HUES48 (cell line): ENCODE results near the gene HS3ST4.

Source experiments
- H3K27ac ChIP-seq: one replicate; pipeline ENCODE4 v1.7.0; 2013; ENCODE audit warnings: low read depth, low read length, inconsistent platforms
- H3K27me3 ChIP-seq: 2 replicates; pipeline ENCODE4 v1.6.1; 2013; ENCODE audit warnings: mild to moderate bottlenecking, low read length; ENCODE audit not compliant: control insufficient read depth, insufficient read depth
- H3K36me3 ChIP-seq: 2 replicates; pipeline ENCODE4 v1.6.1; 2013; ENCODE audit warnings: low read length; ENCODE audit not compliant: control insufficient read depth, insufficient read depth
- H3K4me1 ChIP-seq: 2 replicates; pipeline ENCODE4 v1.6.1; 2013; ENCODE audit warnings: mild to moderate bottlenecking, low read length; ENCODE audit not compliant: control insufficient read depth, insufficient read depth
- H3K4me3 ChIP-seq: 2 replicates; pipeline ENCODE4 v1.5.1; 2013; ENCODE audit warnings: mild to moderate bottlenecking, low read depth, low read length
- H3K9ac ChIP-seq: 2 replicates; pipeline ENCODE4 v1.6.1; 2013; ENCODE audit warnings: mild to moderate bottlenecking, low read depth, low read length, moderate library complexity
- H3K9me3 ChIP-seq: 2 replicates; pipeline ENCODE4 v1.6.1; 2013; ENCODE audit warnings: low read length; ENCODE audit not compliant: control insufficient read depth, insufficient read depth

HS3ST4 gene

DNA sequence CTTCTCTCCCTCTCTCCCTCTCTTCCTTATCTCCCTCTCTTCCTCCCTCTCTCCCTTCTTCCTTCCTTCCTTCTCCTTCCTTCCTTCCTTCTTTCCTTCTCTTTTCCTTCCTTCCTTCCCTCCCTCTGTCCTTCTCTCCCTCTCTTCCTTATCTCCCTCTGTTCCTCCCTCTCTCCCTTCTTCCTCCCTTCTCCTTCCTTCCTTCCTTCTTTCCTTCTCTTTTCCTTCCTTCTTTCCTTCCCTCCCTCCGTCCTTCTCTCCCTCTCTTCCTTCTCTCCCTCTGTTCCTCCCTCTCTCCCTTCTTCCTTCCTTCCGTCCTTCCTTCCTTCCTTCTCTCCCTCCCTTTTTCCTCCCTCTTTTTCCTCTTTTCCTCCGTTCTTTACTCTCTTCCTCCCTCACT, 38.6 kb downstream of the HS3ST4 start:
- no peaks in the 10 kb centered on the region for H3K9me3 ChIP-seq
- 0 out of 2 replicates have a peak, but pooled peaks cover 3% of the 10 kb centered on the region for H3K4me1 ChIP-seq
- no peak overlapping the region for H3K27ac ChIP-seq
- no peaks in the 10 kb centered on the region for H3K27me3 ChIP-seq
- no peak overlapping the region for H3K4me3 ChIP-seq
- H3K9ac ChIP-seq = no peak overlapping the region
- H3K36me3 ChIP-seq = no peaks in the 10 kb centered on the region

DNA sequence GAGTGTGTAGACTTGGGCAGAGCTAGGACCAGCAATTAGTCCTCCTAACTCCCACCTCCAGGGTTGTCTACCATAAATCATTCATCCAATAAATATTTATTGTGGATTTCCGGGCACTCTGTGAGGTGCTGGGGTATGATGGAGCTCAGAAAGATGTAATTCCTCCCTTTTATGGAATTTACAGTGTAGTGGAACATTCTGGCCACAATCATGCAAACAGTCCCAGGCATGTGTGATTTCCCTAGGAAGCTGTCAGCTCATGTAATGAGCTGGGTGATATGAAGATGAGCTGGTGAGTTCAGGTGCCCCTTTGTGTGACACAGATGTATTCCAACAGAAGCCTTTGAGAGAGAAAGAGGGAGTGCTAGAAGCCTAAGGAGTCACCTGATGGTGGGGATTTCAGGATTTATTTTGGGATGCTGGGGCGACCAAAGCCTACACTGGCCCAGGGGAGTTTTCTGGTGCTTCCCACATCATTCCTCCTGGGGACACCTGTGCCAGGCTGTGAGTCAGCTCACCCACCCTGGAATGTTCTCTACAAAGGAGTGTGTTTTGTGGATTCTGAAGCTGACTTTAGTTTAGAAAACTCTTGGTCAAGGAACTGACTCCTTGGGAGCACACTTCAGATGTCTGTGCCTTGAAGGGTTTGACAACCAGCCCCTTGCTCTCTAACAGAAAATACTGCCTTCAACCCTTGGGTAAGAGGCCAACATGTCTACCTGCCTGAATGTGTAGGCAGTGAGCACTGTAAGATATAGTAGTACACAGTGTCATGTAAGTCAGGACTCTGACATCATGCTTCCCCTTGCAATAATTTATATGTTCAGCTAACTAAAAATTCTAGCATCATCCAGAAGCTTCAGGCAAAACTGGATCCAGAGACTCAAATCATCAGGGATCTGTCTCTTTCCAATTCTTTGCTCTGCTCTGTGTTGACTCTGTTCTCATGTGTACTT, 42.9 kb downstream of the HS3ST4 start:
- no peaks in the 10 kb centered on the region for H3K4me1 ChIP-seq
- H3K4me3 ChIP-seq = no peak overlapping the region
- no peaks in the 10 kb centered on the region for H3K36me3 ChIP-seq
- H3K27ac ChIP-seq = no peak overlapping the region
- no peak overlapping the region for H3K9ac ChIP-seq
- H3K27me3 ChIP-seq = no peaks in the 10 kb centered on the region
- no peaks in the 10 kb centered on the region for H3K9me3 ChIP-seq

DNA sequence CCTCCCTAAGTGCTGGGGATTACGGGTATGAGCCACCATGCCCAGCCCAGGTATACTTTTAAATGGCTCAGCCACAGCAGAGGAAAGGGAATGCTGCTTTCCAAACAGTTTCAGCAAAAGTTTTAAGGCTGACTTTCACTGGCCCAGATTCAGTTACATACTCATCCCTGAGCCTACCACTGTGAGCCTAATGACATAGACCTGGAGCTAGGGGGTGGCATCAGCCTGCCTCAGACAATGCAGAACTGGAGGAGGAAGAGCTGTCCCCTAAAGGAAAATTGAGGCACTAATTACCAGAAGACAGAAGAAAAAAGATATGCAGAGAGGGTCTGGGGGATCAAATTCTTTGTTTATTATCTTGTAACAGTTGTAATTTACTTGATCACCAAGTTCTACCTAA, 43.9 kb downstream of the HS3ST4 start:
- Histone ChIP-seq H3K4me3 (no peak overlapping the region), H3K9ac (no peak overlapping the region)

DNA sequence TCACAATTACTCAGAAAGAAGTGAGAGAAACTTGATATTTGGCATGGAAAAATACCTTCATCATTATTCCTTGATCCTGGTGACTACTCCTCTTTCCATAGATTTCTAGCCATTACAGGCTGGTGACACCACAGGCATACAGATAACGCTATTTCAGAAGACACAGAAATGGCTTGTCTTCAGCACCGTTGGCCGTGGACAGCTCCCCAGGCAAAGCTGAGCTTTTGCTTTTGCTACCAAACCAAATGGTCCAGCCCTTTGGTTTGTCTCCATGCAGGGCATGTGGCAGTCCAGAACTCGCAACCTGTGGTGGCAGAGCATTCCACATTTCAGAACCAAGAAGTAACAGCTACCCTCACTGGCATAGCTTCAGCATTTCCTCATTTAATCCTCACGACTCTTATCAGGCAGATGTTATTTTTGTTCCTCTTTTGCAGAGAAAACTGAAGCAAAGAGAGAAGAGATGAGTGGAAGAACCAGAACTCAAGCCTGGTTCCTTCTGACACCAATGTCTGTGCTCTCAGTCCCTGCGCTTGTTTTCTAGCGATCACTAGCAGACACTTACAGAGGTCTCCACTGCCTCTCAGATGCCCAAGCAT, 55.5 kb downstream of the HS3ST4 start:
- Histone ChIP-seq H3K27me3 (no peaks in the 10 kb centered on the region), H3K27ac (no peak overlapping the region), H3K4me1 (peaks cover 10% of the 10 kb centered on the region; the same call in 1 of the 2 replicates), H3K9me3 (no peaks in the 10 kb centered on the region), H3K36me3 (no peaks in the 10 kb centered on the region), H3K9ac (no peak overlapping the region), H3K4me3 (no peak overlapping the region)

More for the DNA sequence above, 43.9 kb downstream of the HS3ST4 start:
- Histone ChIP-seq H3K27me3 (no peaks in the 10 kb centered on the region), H3K4me1 (no peaks in the 10 kb centered on the region), H3K27ac (no peak overlapping the region), H3K36me3 (no peaks in the 10 kb centered on the region), H3K9me3 (no peaks in the 10 kb centered on the region)

DNA sequence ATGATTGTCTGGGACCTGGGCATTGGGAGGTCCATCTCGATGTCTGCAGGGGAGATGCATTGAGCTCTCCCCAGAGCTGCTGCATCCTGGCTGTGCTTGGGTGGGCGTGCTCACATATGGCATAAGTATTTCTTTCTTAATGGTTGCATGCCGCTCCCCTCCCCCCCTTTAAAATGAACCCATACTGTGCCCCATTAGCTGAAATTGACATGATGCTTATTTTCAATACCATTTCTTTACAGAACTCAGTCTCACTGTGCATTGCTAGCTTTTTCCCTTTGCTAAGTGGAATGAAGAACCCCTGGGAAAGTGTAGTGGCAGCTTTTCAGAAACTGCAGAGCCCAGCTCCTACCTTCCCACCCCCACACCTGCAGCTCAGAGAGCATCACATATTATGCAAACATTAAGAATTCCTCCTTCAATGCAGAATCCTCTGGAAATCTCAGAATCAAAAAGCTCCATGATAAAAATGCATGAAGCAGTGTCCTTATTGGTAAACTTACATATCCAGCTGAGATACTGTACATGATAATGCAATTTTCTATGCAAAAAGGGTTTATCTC, 56.4 kb downstream of the HS3ST4 start:
- peaks cover 10% of the 10 kb centered on the region; the same call in 1 of the 2 replicates for H3K4me1 ChIP-seq
- H3K9ac ChIP-seq = no peak overlapping the region
- no peaks in the 10 kb centered on the region for H3K36me3 ChIP-seq
- no peaks in the 10 kb centered on the region for H3K9me3 ChIP-seq
- no peaks in the 10 kb centered on the region for H3K27me3 ChIP-seq
- H3K4me3 ChIP-seq = no peak overlapping the region
- H3K27ac ChIP-seq = no peak overlapping the region

DNA sequence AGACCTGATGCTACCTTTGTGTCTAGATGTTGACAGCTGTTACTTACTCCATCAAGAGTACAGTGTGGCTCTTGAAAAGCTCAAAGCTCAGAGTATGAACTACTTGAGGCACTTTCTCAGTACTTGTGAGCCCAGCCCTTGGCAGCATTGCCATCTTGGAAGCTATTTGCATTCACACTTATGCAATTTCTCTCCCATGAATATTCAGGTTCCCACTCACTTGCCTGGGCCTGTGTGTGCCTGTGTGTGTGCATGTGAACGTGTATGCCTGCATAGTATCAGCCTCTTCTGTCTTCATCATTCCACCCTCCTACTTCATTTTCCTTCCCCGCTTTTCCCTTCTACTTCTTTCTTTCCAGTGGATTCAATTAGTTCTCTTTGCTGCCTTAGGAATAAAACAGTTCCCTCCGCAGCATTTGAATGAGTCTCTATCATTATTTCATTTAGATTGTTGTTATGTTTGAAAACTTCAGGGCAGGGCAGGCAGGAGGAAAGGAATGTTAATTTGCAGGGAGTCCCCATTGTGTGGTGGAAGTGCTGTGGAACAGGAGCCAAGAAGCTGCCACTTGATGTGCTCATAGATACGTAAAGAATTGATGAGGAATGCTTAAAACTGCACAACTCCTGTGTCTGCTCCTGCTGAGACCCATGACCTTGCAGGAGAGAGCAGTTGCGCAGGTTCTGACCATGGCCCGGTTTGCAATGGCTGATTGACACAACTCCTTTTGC, 58.9 kb downstream of the HS3ST4 start:
- H3K27ac ChIP-seq = no peak overlapping the region
- peaks cover 10% of the 10 kb centered on the region; the same call in 1 of the 2 replicates for H3K4me1 ChIP-seq
- no peaks in the 10 kb centered on the region for H3K36me3 ChIP-seq
- no peak overlapping the region for H3K9ac ChIP-seq
- no peaks in the 10 kb centered on the region for H3K27me3 ChIP-seq
- no peak overlapping the region for H3K4me3 ChIP-seq
- no peaks in the 10 kb centered on the region for H3K9me3 ChIP-seq

DNA sequence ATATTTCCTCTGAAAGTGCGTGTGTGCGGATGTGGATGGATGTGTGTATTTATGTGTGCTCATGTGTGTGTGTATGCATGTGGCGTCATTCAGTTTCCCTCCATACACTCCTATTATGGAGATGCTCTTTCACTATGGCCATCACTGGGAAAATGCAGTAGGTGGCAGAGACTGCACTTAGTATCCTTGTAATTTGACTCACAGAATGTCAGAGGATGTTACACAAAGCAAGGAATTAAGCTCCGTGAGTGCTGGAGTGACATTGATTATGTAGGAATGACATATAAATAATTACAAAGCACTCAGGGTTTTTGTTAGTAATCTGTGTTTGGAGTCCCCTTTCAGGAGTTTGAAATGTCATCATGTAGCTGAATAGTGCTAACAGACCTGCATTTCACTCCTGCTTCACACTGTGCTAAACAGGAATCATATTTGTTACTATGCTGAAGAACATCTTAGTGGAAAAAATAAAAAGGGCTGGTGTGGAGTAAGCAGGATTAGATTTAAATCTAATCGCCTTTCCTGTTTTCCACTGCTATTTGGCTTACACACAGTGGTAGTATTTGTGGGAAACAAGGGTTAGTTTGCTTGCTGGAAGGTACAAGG, 59.6 kb downstream of the HS3ST4 start:
- H3K27ac ChIP-seq = no peak overlapping the region
- H3K4me1 ChIP-seq = peaks cover 10% of the 10 kb centered on the region; the same call in 1 of the 2 replicates
- H3K4me3 ChIP-seq = no peak overlapping the region
- no peaks in the 10 kb centered on the region for H3K27me3 ChIP-seq
- no peak overlapping the region for H3K9ac ChIP-seq
- no peaks in the 10 kb centered on the region for H3K36me3 ChIP-seq
- H3K9me3 ChIP-seq = no peaks in the 10 kb centered on the region

DNA sequence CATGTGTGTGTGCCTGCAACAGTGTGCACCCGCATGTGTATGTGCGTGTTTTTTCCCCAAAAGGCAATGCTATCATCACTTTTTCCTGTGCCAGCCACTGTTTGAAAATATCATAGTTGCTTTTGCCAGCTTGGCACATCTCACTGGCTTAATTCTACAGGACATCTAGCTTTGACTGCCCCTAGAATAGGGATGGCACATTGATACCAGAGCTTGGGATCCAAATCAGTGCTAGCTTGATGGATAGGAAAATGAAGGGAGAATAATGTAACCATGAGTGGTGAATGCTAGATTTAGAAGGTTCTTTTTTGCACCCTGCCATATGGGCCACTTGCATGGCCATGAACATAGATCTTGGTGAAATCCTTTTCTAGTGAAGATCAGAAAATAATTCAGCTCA, 72.7 kb downstream of the HS3ST4 start:
- H3K9me3 ChIP-seq = no peaks in the 10 kb centered on the region

DNA sequence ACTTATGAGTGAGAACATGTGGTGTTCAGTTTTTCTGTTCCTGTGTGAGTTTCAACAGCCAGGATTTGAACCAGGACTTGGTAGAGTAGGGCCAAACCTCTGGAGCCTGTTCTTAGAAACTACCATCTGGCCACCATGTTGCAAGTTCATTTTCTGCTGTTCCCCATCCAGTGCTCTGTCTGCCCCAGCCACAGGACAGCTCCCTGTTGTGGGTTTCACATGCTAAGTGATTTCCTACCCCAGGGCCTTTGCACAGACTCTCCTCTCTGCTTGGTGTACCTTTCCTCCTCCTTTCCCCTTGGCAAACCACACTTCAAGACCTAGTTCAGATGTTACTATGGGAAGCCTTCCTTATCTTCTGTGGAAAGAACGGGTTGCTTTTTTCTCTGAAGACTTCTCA, 79.5 kb downstream of the HS3ST4 start:
- no peak overlapping the region for H3K9ac ChIP-seq
- H3K36me3 ChIP-seq = no peaks in the 10 kb centered on the region
- H3K4me1 ChIP-seq = peaks cover 8% of the 10 kb centered on the region
- H3K27ac ChIP-seq = no peak overlapping the region
- H3K27me3 ChIP-seq = no peaks in the 10 kb centered on the region
- no peaks in the 10 kb centered on the region for H3K9me3 ChIP-seq
- no peak overlapping the region for H3K4me3 ChIP-seq

More for the DNA sequence above, 72.7 kb downstream of the HS3ST4 start:
- H3K9ac ChIP-seq = no peak overlapping the region
- H3K27ac ChIP-seq = no peak overlapping the region
- peaks cover 4% of the 10 kb centered on the region for H3K4me1 ChIP-seq
- no peaks in the 10 kb centered on the region for H3K27me3 ChIP-seq
- H3K4me3 ChIP-seq = no peak overlapping the region
- no peaks in the 10 kb centered on the region for H3K36me3 ChIP-seq

DNA sequence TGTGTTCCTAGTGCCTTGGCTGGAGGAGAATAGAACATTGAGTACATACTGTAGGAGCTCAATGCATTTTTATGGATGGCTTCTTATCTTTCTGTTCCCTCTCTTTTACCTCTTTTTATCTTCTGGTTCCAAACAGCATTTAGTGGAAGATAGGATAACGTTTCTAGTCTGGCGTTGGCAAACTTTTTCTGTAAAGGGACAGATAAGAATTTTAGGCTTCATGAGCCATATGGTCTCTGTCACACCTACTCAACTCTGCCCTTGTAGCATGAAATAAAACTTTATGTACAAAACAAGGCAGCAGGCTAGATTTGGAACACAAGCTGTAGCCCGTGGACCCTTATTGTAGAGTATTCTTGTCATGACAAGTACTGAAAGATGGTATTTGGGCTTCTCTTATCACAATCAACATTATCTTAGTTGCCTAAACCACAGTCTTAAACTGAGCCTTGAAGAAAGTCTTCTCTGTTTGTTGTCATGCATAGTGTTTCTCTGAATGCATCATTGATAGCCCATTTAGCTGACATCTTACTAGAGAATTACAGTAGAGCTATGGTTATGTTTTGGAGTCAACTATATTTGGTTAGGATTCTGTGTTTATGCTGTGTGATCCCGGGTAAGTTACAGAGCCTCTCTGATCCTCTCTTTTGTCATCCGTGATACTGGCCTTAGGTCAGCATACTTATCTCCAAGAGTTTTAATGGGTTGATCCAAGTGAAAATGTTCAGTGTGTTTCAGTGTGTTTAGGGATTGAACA, 80.2 kb downstream of the HS3ST4 start:
- H3K36me3 ChIP-seq = no peaks in the 10 kb centered on the region
- no peak overlapping the region for H3K9ac ChIP-seq
- H3K9me3 ChIP-seq = no peaks in the 10 kb centered on the region
- H3K4me1 ChIP-seq = peaks cover 8% of the 10 kb centered on the region
- H3K27me3 ChIP-seq = no peaks in the 10 kb centered on the region
- H3K4me3 ChIP-seq = no peak overlapping the region
- no peak overlapping the region for H3K27ac ChIP-seq
